Measurements from ENCODE around the gene SETD1B.

- TF ChIP-seq, protein P1, sequence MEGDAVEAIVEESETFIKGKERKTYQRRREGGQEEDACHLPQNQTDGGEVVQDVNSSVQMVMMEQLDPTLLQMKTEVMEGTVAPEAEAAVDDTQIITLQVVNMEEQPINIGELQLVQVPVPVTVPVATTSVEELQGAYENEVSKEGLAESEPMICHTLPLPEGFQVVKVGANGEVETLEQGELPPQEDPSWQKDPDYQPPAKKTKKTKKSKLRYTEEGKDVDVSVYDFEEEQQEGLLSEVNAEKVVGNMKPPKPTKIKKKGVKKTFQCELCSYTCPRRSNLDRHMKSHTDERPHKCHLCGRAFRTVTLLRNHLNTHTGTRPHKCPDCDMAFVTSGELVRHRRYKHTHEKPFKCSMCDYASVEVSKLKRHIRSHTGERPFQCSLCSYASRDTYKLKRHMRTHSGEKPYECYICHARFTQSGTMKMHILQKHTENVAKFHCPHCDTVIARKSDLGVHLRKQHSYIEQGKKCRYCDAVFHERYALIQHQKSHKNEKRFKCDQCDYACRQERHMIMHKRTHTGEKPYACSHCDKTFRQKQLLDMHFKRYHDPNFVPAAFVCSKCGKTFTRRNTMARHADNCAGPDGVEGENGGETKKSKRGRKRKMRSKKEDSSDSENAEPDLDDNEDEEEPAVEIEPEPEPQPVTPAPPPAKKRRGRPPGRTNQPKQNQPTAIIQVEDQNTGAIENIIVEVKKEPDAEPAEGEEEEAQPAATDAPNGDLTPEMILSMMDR (IDR thresholded peaks at IDR 0.05; ENCODE audit: extremely low read depth in 1 of 2, insufficient read depth in 1 of 2, low read depth in 1 of 2, low read length in 2 of 2), result peak; percentile 80
- no peak for TF ChIP-seq POLR2A (IDR thresholded peaks at IDR 0.05; ENCODE audit: low read depth, low read length)
- TF ChIP-seq MYC (IDR thresholded peaks at IDR 0.05; ENCODE audit: low read depth, low read length), result no peak
- TF ChIP-seq, protein P2, sequence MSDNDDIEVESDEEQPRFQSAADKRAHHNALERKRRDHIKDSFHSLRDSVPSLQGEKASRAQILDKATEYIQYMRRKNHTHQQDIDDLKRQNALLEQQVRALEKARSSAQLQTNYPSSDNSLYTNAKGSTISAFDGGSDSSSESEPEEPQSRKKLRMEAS (IDR thresholded peaks at IDR 0.05; ENCODE audit: insufficient read depth, insufficient read length), result no peak
- TF ChIP-seq POLR2AphosphoS5 (IDR thresholded peaks at IDR 0.05; ENCODE audit: insufficient read depth, low read depth, low read length), result no peak
- TF ChIP-seq FOS (IDR thresholded peaks at IDR 0.05; ENCODE audit: borderline replicate concordance, insufficient read depth, low read length), result no peak
- TF ChIP-seq EZH2 (IDR thresholded peaks at IDR 0.05; ENCODE audit: borderline replicate concordance, low read depth, low read length, severe bottlenecking), result no peak
Observed at GRCh38 chr12:121773011-121773777, 30.6 kb upstream of the SETD1B start.

Data from endothelial cell of umbilical vein (primary cell).